ENCODE measurements around the gene BTNL3.
"Not testable (repeated sequence)": the region's sequence is repeated elsewhere in the genome, so short reads cannot be mapped to it uniquely, and the experiment has no call there.

The BTNL3 gene, protein sequence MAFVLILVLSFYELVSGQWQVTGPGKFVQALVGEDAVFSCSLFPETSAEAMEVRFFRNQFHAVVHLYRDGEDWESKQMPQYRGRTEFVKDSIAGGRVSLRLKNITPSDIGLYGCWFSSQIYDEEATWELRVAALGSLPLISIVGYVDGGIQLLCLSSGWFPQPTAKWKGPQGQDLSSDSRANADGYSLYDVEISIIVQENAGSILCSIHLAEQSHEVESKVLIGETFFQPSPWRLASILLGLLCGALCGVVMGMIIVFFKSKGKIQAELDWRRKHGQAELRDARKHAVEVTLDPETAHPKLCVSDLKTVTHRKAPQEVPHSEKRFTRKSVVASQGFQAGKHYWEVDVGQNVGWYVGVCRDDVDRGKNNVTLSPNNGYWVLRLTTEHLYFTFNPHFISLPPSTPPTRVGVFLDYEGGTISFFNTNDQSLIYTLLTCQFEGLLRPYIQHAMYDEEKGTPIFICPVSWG

DNA sequence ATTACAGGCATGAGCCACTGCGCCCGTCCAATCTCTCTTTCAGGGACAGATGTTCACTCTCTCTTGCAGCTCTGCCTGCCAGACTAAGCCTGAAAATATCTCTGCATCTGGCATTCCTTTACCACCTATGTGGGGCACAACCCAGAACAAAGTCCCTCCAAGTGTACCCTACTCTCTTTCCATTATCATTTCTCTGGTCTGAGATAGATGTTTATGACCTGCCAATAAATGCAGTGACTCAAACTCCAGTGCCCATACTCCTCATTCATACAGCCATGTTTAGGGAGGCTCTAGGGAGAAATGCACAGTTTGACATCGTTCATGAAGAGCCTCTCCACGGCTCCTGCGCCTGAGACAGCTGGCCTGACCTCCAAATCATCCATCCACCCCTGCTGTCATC, at the start of gene BTNL3:
Gene BTNL3 (plus strand): TSS at position 255 of the 400 bp plus-strand sequence. CDS start 183 bp downstream, outside the sequence.
- DNase-seq = no peak

- no peak for DNase-seq
Measured at GRCh38 chr5:180950291-180950949, 38.2 kb upstream of the BTNL3 start.

DNA sequence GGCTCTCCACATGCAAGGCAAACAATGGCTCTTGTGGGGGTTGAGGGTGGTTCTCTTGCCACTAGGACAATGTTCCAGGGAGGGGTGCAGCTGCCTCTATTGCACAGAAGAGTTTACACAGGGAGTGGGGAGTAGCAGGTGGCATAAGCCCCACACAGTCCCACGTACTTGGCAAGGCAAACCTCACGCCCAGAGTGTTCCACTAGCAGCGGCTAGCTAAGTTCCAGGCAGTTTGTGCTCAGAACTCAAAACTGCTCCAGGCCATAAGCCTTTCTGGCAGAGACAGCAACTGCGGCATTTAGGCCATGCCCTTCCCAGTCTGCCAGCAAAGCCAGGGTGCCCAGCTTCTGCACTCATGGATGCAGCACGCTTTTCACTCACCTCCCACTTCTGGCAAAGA, 29.0 kb upstream of the BTNL3 start:
- DNase-seq = no peak

DNA sequence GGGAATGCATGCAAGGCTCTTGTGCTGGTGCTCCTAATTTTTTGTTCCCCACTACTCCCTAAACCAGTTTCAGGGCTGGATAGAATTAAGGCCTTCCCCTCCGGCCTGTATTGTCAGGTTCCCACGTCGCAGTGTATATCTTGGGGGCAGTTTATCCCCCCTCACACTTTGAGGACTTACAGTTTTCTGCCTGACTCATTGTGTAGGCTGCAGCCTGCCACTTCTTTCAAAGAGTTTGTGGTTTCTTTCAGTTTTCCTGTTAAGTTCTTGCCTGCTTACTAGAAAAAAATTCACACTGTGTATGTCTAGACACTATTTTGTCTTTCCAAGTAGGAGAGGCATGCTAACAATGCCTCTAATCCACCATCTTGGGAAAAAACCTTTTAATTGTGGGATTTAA, 28.4 kb upstream of the BTNL3 start:
- no peak for DNase-seq

DNA sequence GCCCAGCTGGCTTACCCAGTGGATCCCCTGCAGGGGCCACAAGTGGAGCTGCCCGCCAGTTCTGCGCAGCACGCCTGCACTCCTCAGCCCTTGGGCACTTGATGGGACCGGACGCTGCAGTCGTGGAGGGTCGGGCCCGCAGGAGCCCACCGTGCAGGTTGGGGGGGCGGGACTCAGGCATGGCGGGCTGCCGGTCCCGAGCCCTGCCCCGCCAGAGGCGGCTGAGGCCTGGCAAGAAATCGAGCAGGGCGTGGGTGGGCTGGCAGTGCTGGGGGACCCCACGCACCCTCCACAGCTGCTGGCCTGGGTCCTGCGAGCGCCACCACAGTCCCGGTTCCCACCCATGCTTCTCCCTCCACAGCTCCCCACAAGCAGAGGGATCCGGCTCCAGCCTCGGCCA, 19.2 kb upstream of the BTNL3 start:
- no peak for DNase-seq

GRCh38 chr5:180970336-180970735, 18.3 kb upstream of the BTNL3 start:
- no peak for DNase-seq

DNA sequence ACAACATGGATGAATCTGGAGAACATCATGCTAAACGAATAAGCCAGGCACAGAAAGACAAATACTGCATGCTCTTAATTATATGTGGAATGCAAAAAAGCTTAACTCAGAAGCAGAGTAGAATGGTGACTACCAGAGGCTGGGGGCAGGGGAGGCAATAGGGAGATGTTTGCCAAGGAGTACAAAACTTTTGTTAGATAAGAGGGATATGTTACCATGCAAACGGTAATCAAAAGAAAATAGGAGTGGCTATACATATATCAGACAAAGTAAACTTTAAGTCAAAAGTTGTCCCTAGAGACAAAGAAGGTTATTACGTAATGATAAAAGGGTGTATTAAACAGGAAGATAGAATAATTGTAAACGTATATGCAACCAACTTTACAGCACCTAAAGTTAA, 17.8 kb upstream of the BTNL3 start:
- DNase-seq = no peak

GRCh38 chr5:180974612-180975315, 13.9 kb upstream of the BTNL3 start:
- no peak for DNase-seq

- DNase-seq = no peak
Measured at GRCh38 chr5:180975338-180975737, 13.3 kb upstream of the BTNL3 start.

DNA sequence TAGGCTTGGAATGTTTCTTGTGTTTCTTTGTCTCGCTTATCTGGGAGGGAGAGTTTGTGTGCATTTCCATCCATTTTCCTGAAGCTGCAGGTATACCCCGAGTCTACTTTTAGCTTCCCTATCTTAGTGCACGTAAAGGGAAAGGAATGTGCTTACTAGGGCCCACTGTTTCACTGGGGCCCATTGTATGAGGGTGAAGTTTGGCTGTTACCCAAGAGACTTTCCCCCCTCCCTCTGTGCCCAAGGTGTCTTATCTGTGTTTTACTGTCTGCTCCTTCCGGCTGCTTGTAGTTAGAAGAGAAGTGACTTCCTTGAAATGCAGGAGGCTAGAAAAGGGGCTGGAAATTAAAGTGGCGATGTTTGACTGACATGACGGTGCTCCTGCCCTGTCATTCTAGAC, 12.1 kb upstream of the BTNL3 start:
- DNase-seq = peak; percentile 4

- DNase-seq = no peak
Measured at GRCh38 chr5:180977852-180978251, 10.8 kb upstream of the BTNL3 start.

DNA sequence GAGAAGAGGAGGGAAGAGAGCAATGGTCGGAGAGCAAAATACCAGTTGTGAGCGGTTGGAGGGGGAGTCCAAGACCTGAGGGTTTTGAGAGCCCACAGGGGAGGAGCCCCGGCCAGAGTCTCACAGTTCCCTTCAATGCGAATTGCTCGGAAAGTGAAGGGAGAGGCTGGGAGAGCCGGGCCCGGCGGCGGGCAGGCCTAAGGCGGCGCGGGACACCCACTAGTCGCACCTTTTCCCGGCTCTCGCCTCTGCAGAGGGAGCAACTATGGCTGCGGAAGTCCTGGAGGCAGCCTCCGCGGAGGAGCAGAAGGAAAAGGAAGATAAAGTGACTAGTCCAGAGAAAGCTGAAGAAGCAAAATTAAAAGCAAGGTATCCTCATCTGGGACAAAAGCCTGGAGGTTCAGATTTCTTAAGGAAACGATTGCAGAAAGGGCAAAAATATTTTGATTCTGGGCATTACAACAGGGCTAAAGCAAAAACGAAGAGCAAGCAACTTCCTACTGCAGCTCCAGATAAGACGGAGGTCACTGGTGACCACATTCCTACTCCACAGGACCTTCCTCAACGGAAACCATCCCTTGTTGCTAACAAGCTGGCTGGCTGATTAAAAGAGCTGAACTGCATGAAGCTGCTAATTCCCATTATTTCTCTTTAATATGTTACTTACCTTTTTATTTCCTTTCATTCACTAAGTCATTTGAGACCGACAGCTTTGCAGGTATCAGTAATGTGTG, 6.5 kb upstream of the BTNL3 start:
- no peak for DNase-seq

DNA sequence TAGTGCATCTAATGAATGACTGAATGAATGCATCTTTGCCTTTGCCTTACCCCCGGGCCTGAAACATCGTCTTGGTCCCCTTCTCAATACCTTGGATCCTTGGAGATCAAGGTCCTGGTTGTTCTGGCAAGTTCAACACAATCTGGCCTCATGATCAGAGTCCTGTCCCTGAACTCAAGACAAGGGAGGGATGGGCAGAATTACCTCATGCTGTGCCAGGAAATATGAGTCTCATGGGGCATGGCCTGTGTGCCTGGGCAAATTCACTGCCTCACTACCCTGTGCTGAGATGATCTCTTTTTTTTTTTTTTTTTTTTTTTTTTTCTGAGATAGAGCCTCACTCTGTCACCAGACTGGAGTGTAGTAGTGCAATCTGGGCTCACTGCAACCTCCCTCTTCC, 630 bp upstream of the BTNL3 start:
- DNase-seq = no peak

- no peak for DNase-seq
Measured at GRCh38 chr5:180990086-180990881, 1.6 kb downstream of the BTNL3 start.

DNA sequence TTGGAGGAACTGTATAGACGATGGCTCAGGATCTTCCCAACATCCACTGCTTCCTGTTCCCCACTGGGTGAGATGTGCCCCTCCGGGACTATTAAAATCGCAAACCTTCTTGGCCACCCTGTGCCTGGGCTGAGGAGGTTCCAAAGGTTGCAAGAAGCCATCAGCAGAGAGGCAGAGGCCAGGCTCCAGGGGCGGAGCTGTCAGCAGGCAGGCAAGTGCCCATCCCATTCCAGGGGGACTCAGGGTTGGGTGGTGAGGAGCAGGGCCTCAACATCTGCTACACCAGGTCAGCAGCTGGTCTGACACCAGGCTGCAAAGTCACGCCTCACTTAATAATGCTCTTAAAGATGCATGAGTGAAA, 2.2 kb downstream of the BTNL3 start:
- no peak for DNase-seq

GRCh38 chr5:181001947-181002346, 13.3 kb downstream of the BTNL3 start:
- DNase-seq = no peak

- DNase-seq = no peak
Measured at GRCh38 chr5:181005791-181006190, 17.1 kb downstream of the BTNL3 start.

DNA sequence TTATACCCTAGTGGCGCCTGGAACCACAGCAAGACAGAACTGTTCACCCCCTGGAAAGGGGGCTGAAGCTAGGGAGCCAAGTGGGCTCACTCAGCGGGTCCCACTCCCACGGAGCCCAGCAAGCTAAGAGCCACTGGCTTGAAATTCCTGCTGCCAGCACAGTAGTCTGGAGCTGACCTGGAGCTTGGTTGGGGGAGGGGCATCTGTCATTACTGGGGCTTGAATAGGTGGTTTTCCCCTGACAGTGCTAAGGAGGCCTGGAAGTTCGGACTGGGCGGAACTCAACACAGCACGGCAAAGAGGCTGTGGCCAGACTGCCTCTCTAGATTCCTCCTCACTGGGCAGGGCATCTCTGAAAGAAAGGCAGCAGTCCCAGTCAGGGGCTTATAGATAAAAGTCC, 19.5 kb downstream of the BTNL3 start:
- no peak for DNase-seq

DNA sequence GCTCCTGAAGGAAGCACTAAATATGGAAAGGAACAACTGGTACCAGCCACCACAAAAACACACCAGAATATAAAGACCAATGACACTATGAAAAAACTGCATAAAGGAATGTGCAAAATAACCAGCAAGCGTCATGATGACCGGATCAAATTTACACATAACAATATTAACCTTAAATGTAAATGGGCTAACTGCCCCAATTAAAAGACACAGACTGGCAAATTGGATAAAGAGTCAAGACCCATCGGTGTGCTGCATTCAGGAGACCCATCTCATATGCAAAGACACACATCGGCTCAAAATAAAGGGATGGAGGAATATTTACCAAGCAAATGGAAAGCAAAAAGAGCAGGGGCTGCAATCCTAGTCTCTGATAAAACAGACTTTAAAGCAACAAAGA, 21.4 kb downstream of the BTNL3 start:
- not testable (repeated sequence) for DNase-seq

- DNase-seq = not testable (repeated sequence)
Measured at GRCh38 chr5:181014654-181015053, 26.0 kb downstream of the BTNL3 start.

- DNase-seq = not testable (repeated sequence)
Measured at GRCh38 chr5:181017448-181017847, 28.8 kb downstream of the BTNL3 start.

DNA sequence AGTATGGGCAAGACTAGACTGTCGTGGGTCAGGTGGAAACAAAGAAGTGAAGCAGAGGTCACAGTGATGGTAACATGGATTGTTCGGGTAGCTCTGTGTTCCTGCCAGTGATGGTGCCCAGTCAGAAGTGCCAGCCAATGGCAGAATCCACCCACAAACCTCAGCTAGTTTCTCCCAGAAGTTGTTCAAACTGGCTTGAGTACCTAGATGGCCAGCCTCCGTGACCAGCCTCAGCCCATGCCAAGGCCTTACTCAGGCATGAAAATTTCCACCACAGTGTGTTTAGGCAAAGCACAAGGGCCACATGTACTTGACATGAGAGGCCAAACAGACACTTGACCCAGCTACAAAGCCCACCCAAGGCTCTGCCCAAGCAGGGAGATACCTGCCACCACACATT, 32.0 kb downstream of the BTNL3 start:
- no peak for DNase-seq
